NCI-H1694 (cell line): Measurements from ENCODE around the gene CSK.
"Not testable (repeated sequence)": the region's sequence is repeated elsewhere in the genome, so short reads cannot be mapped to it uniquely, and the experiment has no call there.

Experiments
- DNase-seq: peaks from one replicate; lab custom pipeline; 2025; lab: John Stamatoyannopoulos, UW

Gene CSK

GRCh38 chr15:74781431-74782258, at the start of gene CSK:
TSS of gene CSK (plus strand) at chr15:74782080. CDS start at chr15:74798298, 16,218 bp downstream.
- no peak for DNase-seq

- DNase-seq: no peak
These were observed 49.0 kb upstream of the CSK start for GRCh38 chr15:74732846-74733245.

GRCh38 chr15:74733269-74733668, 48.6 kb upstream of the CSK start:
- no peak for DNase-seq

GRCh38 chr15:74735305-74735704, 46.6 kb upstream of the CSK start:
- DNase-seq: no peak

- not testable (repeated sequence) for DNase-seq
These were observed 43.6 kb upstream of the CSK start for GRCh38 chr15:74738239-74738638.

GRCh38 chr15:74742422-74742821, 39.5 kb upstream of the CSK start:
- DNase-seq: no peak

- no peak for DNase-seq
These were observed 35.5 kb upstream of the CSK start for GRCh38 chr15:74746389-74746788.

GRCh38 chr15:74748322-74748946, 33.4 kb upstream of the CSK start, which contains the start of gene CYP1A2:
TSS of gene CYP1A2 (plus strand) at chr15:74748845. CDS start at chr15:74749739, 894 bp downstream.
- DNase-seq: no peak

GRCh38 chr15:74749832-74750231, 32.0 kb upstream of the CSK start:
- no peak for DNase-seq

- no peak for DNase-seq
These were observed 31.1 kb upstream of the CSK start for GRCh38 chr15:74750751-74751150.

GRCh38 chr15:74752011-74752410, 29.9 kb upstream of the CSK start:
- DNase-seq: no peak

- no peak for DNase-seq
These were observed 29.3 kb upstream of the CSK start for GRCh38 chr15:74752531-74752930.

GRCh38 chr15:74754593-74755215, 27.2 kb upstream of the CSK start:
- no peak for DNase-seq

GRCh38 chr15:74758736-74759135, 23.1 kb upstream of the CSK start:
- DNase-seq: no peak

- no peak for DNase-seq
These were observed 19.1 kb upstream of the CSK start for GRCh38 chr15:74762791-74763150.

GRCh38 chr15:74763416-74763815, 18.5 kb upstream of the CSK start:
- no peak for DNase-seq

GRCh38 chr15:74767167-74768098, 14.4 kb upstream of the CSK start:
- no peak for DNase-seq

GRCh38 chr15:74768099-74768770, 13.6 kb upstream of the CSK start:
- no peak for DNase-seq

- peak; percentile 38 for DNase-seq
These were observed 13.0 kb upstream of the CSK start for GRCh38 chr15:74768771-74769342.

GRCh38 chr15:74769463-74770025, 12.3 kb upstream of the CSK start:
- no peak for DNase-seq
